ENCODE measurements around the gene TMEM209.
A peak's percentile ranks its signal among the peaks of the same experiment; 100 is the strongest.
"Not testable (repeated sequence)": the region's sequence is repeated elsewhere in the genome, so short reads cannot be mapped to it uniquely, and the experiment has no call there.

TMEM209 gene

DNA sequence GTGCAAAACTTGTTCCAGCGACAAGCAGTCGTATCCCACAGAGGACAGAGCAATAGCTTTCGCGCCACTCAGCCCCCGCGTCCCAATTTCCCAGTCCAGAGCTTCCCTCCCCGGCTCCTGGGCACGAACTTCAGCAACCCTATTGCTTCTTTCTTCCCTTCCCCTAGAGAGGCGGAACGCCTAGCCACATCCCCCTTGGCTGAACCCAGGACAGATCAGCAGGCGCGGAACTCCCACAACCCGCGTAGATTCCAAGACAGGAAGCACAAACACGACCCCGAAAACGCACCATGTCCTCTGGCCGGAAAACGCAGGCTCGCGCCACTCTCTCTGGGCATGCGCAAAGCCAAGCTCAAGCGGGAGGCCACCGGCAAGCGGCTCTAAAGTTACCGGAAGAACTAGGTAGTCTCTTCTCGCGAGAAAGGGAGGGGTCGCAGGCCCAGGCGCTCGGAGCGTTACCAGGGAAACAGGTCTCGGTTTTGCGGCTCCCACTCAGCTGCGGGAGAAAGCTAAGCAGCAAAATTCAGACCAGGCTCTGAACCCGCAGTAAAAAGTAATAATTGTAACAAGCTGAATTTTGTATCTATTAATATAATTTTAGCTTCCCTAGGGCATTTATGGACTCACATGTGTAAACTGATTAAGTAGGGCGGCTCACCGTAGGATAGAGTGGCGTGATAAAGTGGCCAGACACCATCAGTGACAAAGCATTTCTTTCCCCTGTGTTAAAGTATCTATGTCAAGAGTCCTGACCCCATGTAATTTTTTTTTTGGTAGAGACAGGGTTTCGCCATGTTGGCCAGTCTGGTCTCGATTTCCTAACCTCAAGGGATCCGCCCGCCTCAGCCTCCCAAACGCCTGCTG, at the start of gene TMEM209:
TMEM209 (minus strand) TSS at position 323 of the 864 bp plus-strand sequence; CDS start at position 292, 31 bp downstream.
- peak within 1 kb of the TSS; percentile 96 for H3K4me3 Mint-ChIP-seq
- no peaks in the 10 kb centered on the region for H3K27me3 Mint-ChIP-seq
- ATAC-seq (peak; percentile 97), DNase-seq (peak; percentile 95)
- H3K9me3 Mint-ChIP-seq = no peaks in the 10 kb centered on the region
- peaks cover 26% of the 10 kb centered on the region for H3K4me1 Mint-ChIP-seq
- H3K27ac Mint-ChIP-seq = peak within 1 kb of the TSS; percentile 98
- peaks cover 30% of the 10 kb centered on the region for H3K36me3 Mint-ChIP-seq (ENCODE audit: low read depth)

DNA sequence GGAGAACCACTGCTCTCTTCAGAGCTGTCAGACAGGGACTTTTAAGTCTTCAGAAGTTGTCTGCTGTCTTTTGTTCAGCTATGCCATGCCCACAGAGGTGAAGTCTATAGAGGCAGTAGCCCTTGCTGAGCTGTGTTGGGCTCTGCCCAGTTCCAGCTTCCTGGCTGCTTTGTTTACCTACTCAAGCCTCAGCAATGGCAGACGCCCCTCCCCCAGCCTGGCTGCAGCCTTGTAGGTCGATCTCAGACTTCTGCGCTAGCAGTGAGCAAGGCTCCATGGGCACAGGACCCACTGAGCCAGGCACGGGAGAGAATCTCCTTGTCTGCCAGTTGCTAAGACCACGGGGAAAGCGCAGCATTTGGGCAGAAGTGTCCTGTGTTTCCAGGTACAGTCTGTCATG, 49.3 kb upstream of the TMEM209 start:
- no peak for ATAC-seq
- Mint-ChIP-seq H3K9me3 (peaks cover 6% of the 10 kb centered on the region), H3K4me1 (no peaks in the 10 kb centered on the region), H3K36me3 (ENCODE audit: low read depth) (no peaks in the 10 kb centered on the region), H3K4me3 (no peak overlapping the region), H3K27me3 (peaks cover 2% of the 10 kb centered on the region), H3K27ac (no peak overlapping the region)
- no peak for DNase-seq

DNA sequence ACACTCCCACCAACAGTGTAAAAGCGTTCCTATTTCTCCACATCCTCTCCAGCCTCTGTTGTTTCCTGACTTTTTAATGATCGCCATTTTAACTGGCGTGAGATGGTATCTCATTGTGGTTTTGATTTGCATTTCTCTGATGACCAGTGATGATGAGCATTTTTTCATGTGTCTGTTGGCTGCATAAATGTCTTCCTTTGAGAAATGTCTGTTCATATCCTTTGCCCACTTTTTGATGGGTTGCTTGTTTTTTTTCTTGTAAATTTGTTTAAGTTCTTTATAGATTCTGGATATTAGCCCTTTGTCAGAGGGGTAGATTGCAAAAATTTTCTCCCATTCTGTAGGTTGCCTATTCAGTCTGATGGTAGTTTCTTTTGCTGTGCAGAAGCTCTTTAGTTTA, 44.4 kb upstream of the TMEM209 start:
- DNase-seq; H3K27ac Mint-ChIP-seq; ATAC-seq; H3K9me3 Mint-ChIP-seq; H3K36me3 Mint-ChIP-seq (ENCODE audit: low read depth); H3K4me1 Mint-ChIP-seq; H3K27me3 Mint-ChIP-seq; H3K4me3 Mint-ChIP-seq: not testable (repeated sequence)

DNA sequence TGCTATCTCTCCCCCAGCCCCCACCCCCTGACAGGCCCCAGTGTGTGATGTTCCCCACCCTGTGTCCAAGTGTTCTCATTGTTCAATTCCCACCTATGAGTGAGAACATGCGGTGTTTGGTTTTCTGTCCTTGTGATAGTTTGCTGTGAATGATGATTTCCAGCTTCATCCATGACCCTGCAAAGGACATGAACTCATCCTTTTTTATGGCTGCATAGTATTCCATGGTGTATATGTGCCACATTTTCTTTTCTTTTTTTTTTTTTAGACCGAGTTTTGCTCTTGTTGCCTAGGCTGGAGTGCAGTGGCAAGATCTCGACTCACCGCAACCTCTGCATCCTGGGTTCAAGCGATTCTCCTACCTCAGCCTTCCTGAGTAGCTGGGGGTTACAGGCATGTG, 43.6 kb upstream of the TMEM209 start:
- H3K36me3 Mint-ChIP-seq (ENCODE audit: low read depth); H3K4me1 Mint-ChIP-seq; H3K27me3 Mint-ChIP-seq; H3K27ac Mint-ChIP-seq; H3K4me3 Mint-ChIP-seq; DNase-seq; H3K9me3 Mint-ChIP-seq; ATAC-seq: not testable (repeated sequence)

DNA sequence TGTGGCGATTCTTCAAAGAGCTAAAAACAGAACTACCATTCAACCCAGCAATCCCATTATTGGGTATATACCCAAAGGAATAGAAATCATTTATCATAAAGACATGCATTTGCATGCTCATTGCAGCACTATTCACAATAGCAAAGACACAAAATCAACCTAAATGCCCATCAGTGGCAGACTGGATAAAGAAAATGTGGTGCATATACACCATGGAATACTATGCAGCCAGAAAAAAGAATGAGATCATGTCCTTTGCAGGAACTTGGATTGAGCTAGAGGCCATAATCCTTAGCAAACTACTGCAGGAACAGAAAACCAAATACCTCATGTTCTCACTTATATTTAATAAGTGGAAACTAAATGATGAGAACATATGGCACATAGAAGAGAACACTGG, 41.3 kb upstream of the TMEM209 start:
- not testable (repeated sequence) for H3K4me3 Mint-ChIP-seq; DNase-seq; H3K9me3 Mint-ChIP-seq; H3K27me3 Mint-ChIP-seq; ATAC-seq; H3K27ac Mint-ChIP-seq; H3K36me3 Mint-ChIP-seq (ENCODE audit: low read depth)
- peaks cover 10% of the 10 kb centered on the region for H3K4me1 Mint-ChIP-seq

DNA sequence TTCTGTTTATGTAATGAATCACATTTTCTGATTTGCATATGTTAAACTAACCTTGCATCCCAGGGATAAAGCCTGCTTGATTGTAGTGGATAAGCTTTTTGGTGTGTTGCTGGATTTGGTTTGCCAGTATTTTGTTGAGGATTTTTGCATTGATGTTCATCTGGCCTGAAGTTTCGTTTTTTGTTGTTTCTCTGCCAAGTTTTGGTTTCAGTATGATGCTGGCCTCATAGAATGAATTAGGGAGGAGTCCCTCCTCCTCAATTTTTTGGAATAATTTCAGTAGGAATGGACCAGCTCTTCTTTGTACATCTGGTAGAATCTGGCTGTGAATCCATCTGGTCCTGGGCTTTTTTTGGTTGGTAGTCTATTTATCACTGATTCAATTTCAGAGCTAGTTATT, 38.3 kb upstream of the TMEM209 start:
- not testable (repeated sequence) for H3K36me3 Mint-ChIP-seq (ENCODE audit: low read depth); H3K27ac Mint-ChIP-seq; H3K4me3 Mint-ChIP-seq; ATAC-seq; H3K27me3 Mint-ChIP-seq; H3K9me3 Mint-ChIP-seq; DNase-seq
- peaks cover 10% of the 10 kb centered on the region for H3K4me1 Mint-ChIP-seq

DNA sequence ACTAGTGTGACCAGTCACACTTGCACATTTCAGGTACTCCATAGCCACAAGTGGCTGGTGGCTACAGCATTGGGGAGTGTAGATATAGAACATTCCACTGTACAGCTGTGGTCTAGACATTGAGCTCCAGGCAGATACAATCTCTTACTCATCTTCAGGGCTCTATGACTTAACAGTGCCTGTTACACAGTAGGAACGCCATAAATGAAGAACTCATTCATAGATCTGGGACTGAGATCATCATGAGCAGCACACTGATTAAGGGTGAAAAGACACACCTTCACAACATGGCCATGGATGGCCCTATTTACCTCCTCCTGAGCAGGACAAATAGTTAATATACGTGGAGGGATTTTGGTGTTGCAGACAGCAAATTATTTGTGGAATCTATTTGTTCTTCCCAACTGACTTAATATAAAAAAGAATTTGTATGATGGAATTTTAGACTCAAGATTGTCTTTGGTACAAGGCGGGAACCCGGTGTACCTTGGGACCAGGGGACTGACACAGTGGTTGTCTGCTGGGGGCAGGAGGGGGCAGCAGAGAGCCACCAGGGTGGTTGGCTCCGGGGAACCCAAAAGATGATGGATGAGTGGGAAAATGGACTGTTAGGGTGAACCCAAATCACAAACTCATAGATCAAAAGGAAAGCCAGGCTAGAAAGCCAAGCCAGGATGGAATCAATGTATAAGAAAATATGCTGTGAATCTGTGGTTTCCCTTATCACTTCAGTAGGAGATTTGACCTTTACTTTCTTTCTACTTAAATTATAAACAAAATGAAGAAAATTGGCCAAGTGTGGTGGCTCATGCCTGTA, 37.2 kb upstream of the TMEM209 start:
- Mint-ChIP-seq H3K27me3 (no peaks in the 10 kb centered on the region), H3K36me3 (ENCODE audit: low read depth) (no peaks in the 10 kb centered on the region), H3K4me1 (peaks cover 10% of the 10 kb centered on the region), H3K4me3 (no peak overlapping the region), H3K9me3 (no peaks in the 10 kb centered on the region), H3K27ac (no peak overlapping the region)
- peak; percentile 68 for DNase-seq
- peak; percentile 88 for ATAC-seq

DNA sequence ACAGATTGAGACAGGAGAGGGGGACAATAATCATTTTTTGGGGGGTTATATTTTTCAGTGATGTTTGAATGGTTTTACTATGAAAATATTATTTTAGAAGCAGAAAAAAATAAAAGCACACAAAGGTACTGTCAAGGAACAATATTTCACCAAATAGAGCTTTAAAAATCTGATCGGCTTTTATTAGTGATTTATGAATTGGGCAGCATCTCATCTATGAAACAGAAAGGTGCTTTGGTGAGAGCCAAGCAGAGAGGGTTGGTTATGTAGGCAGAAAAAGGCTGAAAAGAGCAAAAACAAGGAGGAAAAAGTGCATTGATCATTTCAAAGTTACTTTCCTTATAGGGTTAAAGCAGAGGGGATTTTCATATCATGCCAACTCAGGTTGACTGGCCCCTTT, 35.0 kb upstream of the TMEM209 start:
- ATAC-seq = no peak
- peaks cover 10% of the 10 kb centered on the region for H3K4me1 Mint-ChIP-seq

DNA sequence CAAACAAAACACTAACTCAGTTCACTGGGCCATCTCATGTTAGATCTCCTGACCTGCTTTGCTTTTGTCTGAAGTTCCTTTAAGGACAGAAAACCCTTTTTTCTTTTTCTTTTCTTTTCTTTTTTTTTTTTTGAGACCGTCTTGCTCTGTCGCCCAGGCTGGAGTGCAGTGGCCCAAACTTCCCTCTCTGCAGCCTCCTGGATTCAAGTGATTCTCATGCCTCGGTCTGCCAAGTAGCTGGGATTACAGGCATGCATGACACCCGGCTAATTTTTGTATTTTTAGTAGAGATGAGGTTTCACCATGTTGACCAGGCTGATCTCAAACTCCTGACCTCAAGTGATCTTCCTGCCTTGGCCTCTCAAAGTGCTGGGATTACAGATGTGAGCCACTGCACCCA, 31.2 kb upstream of the TMEM209 start:
- not testable (repeated sequence) for H3K27ac Mint-ChIP-seq; H3K36me3 Mint-ChIP-seq (ENCODE audit: low read depth); H3K4me3 Mint-ChIP-seq; ATAC-seq; H3K4me1 Mint-ChIP-seq; H3K27me3 Mint-ChIP-seq; DNase-seq; H3K9me3 Mint-ChIP-seq

More for the DNA sequence above, 35.0 kb upstream of the TMEM209 start:
- H3K27me3 Mint-ChIP-seq = no peaks in the 10 kb centered on the region
- H3K36me3 Mint-ChIP-seq (ENCODE audit: low read depth) = no peaks in the 10 kb centered on the region
- H3K9me3 Mint-ChIP-seq = no peaks in the 10 kb centered on the region
- no peak overlapping the region for H3K4me3 Mint-ChIP-seq
- H3K27ac Mint-ChIP-seq = no peak overlapping the region
- DNase-seq = no peak

DNA sequence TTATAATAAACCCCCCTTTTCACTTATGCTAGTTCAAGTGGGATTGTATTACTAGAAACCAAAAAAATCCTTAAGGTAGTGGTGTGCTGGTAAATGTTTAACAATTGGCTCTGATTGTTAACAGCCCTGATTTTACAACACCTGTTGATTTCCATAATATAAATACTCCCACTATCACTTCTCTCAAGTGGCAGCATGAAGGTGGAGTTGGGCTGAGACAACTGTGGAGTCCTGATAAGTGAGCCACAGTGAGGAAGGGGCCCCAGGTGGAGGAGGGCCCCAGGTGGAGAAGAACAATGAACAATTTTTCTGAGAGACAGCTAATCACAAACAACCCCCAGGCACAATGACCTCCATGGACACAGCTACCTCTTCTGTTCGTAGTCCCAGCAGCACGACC, 28.9 kb upstream of the TMEM209 start:
- Mint-ChIP-seq H3K36me3 (ENCODE audit: low read depth) (no peaks in the 10 kb centered on the region), H3K27me3 (no peaks in the 10 kb centered on the region), H3K4me1 (no peaks in the 10 kb centered on the region), H3K27ac (no peak overlapping the region), H3K9me3 (no peaks in the 10 kb centered on the region), H3K4me3 (no peak overlapping the region)
- DNase-seq = no peak
- ATAC-seq = no peak

DNA sequence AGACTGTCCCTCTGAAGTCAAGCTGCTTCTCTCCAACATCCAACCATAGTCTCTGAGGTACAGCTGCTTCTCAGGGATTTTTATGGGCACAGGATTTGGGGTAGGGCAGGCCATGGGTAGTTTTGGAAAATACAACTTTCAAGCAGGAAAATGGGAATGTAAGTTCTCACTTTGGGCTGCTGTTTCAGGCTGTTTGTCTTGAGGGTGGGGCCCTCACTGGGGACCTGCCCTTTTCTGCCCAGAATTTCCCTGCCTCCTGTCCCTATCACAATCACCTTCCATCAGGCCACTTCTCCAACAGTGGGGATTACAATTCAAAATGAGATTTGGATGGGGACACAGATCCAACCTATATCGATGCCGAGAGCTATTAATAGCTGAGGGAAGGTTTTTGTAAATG, 27.0 kb upstream of the TMEM209 start:
- Mint-ChIP-seq H3K4me3 (no peak overlapping the region), H3K36me3 (ENCODE audit: low read depth) (no peaks in the 10 kb centered on the region), H3K9me3 (no peaks in the 10 kb centered on the region), H3K27me3 (no peaks in the 10 kb centered on the region), H3K27ac (no peak overlapping the region), H3K4me1 (no peaks in the 10 kb centered on the region)
- DNase-seq (no peak), ATAC-seq (no peak)

DNA sequence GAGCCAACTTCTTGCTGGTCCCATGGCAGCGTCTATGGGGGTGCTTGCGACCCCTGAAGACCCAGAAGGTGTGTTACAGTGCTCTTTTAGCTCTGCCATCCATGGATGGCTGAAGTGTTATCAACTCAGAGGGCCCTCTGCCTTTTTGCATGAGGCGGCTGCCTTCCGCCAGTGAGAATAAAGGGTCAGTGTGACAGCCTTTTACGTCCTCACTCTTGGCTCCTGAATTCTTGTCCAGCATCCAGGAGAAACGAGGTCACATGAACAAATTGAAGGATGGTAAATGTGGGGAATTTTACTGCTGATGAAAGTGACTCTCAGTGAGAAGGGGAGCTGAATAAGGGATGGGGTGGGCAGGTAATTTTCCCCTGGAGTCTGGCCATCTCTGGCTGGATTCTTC, 26.6 kb upstream of the TMEM209 start:
- DNase-seq (no peak), ATAC-seq (no peak)
- H3K4me1 Mint-ChIP-seq = no peaks in the 10 kb centered on the region
- no peaks in the 10 kb centered on the region for H3K27me3 Mint-ChIP-seq
- no peaks in the 10 kb centered on the region for H3K36me3 Mint-ChIP-seq (ENCODE audit: low read depth)
- H3K27ac Mint-ChIP-seq = no peak overlapping the region
- no peak overlapping the region for H3K4me3 Mint-ChIP-seq
- H3K9me3 Mint-ChIP-seq = no peaks in the 10 kb centered on the region

DNA sequence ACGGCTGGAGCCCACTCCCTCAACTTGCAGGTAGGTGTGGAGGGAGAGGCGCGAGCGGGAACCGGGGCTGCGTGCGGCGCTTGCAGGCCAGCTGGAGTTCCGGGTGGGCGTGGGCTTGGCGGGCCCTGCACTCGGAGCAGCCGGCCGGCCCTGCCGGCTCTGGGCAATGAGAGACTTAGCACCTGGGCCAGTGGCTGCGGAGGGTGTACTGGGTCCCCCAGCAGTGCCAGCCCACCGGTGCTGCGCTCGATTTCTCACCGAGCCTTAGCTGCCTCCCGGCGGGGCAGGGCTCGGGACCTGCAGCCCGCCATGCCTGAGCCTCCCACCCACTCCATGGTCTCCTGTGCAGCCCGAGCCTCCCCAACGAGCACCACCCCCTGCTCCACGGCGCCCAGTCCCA, 24.8 kb upstream of the TMEM209 start:
- not testable (repeated sequence) for H3K4me1 Mint-ChIP-seq; ATAC-seq; DNase-seq; H3K4me3 Mint-ChIP-seq; H3K36me3 Mint-ChIP-seq (ENCODE audit: low read depth); H3K27me3 Mint-ChIP-seq; H3K27ac Mint-ChIP-seq; H3K9me3 Mint-ChIP-seq

DNA sequence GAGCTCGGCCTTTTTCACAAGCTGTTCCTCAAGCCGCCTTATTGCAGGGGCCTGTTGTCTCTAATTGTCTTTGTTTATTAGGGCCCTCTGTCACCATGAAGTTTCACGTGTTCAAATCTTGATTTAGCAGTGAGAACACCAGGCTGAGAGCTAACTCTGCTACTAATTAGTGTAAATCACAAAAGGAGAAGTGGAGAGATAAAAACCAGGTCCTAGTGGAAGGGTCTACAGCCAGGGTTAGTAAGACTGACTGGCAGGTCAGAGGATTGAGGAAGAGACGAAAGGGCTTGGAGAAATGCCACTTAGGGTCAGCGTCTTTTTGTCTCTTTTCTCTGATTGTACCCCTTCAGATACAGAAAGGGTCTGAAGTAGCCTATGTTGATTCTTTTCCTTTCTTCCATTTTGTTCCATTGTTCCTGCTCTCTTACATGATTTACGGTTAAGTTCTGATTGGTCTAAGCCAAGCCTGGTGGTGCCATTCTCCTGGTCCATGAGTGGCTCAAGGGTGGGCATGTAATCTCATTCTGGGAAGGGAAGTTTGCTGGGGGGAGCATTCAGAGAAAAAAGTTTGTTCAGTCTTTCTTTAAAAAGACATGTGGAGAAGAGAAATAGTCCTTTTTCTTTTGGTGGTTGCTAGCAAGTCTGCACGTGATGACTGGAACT, 23.8 kb upstream of the TMEM209 start:
- Mint-ChIP-seq H3K4me1 (no peaks in the 10 kb centered on the region), H3K27me3 (no peaks in the 10 kb centered on the region), H3K27ac (no peak overlapping the region), H3K36me3 (ENCODE audit: low read depth) (no peaks in the 10 kb centered on the region), H3K9me3 (no peaks in the 10 kb centered on the region), H3K4me3 (no peak overlapping the region)
- ATAC-seq (no peak), DNase-seq (no peak)

Measured in activated naive CD8-positive, alpha-beta T cell treated with anti-CD3 and anti-CD28 coated beads, Interleukin-2, amount 50 U/mL, for 24 hours (primary cell).